Upper lobe of left lung (tissue), 4 donors: ENCODE data around the gene HSPBP1.
"Not testable (repeated sequence)": the region's sequence is repeated elsewhere in the genome, so short reads cannot be mapped to it uniquely, and the experiment has no call there.

Source experiments
- EP300 ChIP-seq, 4 donors: sonication (generic); formaldehyde crosslinking; IDR thresholded peaks; one replicate each; pipeline ENCODE4 v1.5.1; 2017; ENCODE audit warnings: antibody characterized with exemption in 4 of 4, control low read depth in 2 of 4
- POLR2A ChIP-seq, 4 donors: fragments of 450-650 bp; IDR thresholded peaks; one replicate each; pipeline ENCODE4 v1.5.1; 2016 to 2017; ENCODE audit warnings: antibody characterized with exemption in 4 of 4, mild to moderate bottlenecking in 2 of 4
- POLR2AphosphoS5 ChIP-seq, 2 donors: sonication (generic); formaldehyde crosslinking; IDR thresholded peaks; one replicate each; pipeline ENCODE4 v1.5.1; 2017; ENCODE audit warnings: antibody characterized with exemption in 2 of 2
- TF ChIP-seq, protein P1 (sequence below), 6 experiments: fragments of 450-650 bp in 4 of 6; fragments of 200-600 bp in 2 of 6; sonication (generic) in 2 of 6; IDR thresholded peaks; one replicate each; pipeline ENCODE4 v1.5.1; 2016 to 2019; ENCODE audit warnings: antibody characterized with exemption in 6 of 6

- TF ChIP-seq, protein P1, sequence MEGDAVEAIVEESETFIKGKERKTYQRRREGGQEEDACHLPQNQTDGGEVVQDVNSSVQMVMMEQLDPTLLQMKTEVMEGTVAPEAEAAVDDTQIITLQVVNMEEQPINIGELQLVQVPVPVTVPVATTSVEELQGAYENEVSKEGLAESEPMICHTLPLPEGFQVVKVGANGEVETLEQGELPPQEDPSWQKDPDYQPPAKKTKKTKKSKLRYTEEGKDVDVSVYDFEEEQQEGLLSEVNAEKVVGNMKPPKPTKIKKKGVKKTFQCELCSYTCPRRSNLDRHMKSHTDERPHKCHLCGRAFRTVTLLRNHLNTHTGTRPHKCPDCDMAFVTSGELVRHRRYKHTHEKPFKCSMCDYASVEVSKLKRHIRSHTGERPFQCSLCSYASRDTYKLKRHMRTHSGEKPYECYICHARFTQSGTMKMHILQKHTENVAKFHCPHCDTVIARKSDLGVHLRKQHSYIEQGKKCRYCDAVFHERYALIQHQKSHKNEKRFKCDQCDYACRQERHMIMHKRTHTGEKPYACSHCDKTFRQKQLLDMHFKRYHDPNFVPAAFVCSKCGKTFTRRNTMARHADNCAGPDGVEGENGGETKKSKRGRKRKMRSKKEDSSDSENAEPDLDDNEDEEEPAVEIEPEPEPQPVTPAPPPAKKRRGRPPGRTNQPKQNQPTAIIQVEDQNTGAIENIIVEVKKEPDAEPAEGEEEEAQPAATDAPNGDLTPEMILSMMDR (IDR thresholded peaks at IDR 0.05) = not testable (repeated sequence)
- TF ChIP-seq EP300, POLR2A, POLR2AphosphoS5 (IDR thresholded peaks at IDR 0.05): not testable (repeated sequence)
Measured at GRCh38 chr19:55328774-55329318, 48.9 kb upstream of the HSPBP1 start.
